Ovary (tissue), 9 donors: ENCODE data around the gene HIPK2. TPM values are rescaled to one million over a fixed set of nuclear protein-coding genes. Genes with fewer than 3 reads are reported as not detected.

Source experiments
- DNase-seq, 5 donors: peaks; one replicate each; pipeline ENCODE4 v3.0.0-alpha.2; 2019 to 2020
- H3K27ac ChIP-seq, 2 donors: fragments of 200-600 bp; one replicate each; pipeline versions ENCODE4 v1.5.1 to v1.8.0; 2019 to 2022
- H3K27me3 ChIP-seq: fragments of 200-600 bp; one replicate; pipeline ENCODE4 v1.8.0; 2022
- H3K36me3 ChIP-seq: fragments of 200-600 bp; sonication (generic); one replicate; pipeline ENCODE4 v1.5.1; 2019
- H3K4me1 ChIP-seq: one replicate; pipeline ENCODE4 v1.8.1; 2013; ENCODE audit warnings: mild to moderate bottlenecking, moderate library complexity; ENCODE audit not compliant: insufficient read depth
- H3K4me3 ChIP-seq: fragments of 200-600 bp; sonication (generic); one replicate; pipeline ENCODE4 v1.5.1; 2017
- H3K9me3 ChIP-seq, 2 donors: fragments of 200-600 bp in 1 of 2; sonication (generic) in 1 of 2; one replicate each; pipeline versions ENCODE4 v1.5.1 to v1.8.1; 2013 to 2019; ENCODE audit warnings: mild to moderate bottlenecking in 1 of 2, moderate library complexity in 1 of 2
- EP300 ChIP-seq: sonication (generic); formaldehyde crosslinking; IDR thresholded peaks from one replicate; pipeline ENCODE4 v1.6.1; 2017; ENCODE audit warnings: antibody characterized with exemption
- POLR2A ChIP-seq: fragments of 450-650 bp; IDR thresholded peaks from one replicate; pipeline ENCODE4 v1.6.1; 2017; ENCODE audit warnings: antibody characterized with exemption, mild to moderate bottlenecking, moderate library complexity
- WGBS, 3 donors: extraction: QIAGEN DNeasy Blood & Tissue Kit in 1 of 3; methylation state at CpG; one replicate each; pipeline versions ENCODE4 v1.1.5 to v1.1.7; 2013 to 2017; 5-methylcytosine and 5-hydroxymethylcytosine counted together
- intact Hi-C, 4 donors: fragments of 100-400 bp; cut with DNase I; formaldehyde crosslinking; loops; one replicate each; pipeline versions ENCODE4 v1.11.0 to v1.15.1; 2022 to 2023
- polyA plus RNA-seq, 2 donors: library from polyadenylated mRNA; stranded (reverse); fragments of 200-250 nt in 1 of 2; fragments of 350-450 nt in 1 of 2; fragmentation: Illumina TruSeq in 1 of 2; extraction: RNeasy Lipid Tissue Mini Kit (QIAGEN cat#74804) in 1 of 2; gene quantifications; one replicate each; pipeline ENCODE4 v1.2.3, GENCODE V29; 2013 to 2014
- total RNA-seq, 7 donors: library from RNA; depleted of rRNA in 2 of 7; stranded (reverse); fragments of >200 nt in 2 of 7; fragmentation: NEBNext Ultra II Directional in 3 of 7; extraction: Animal tissue kit (Norgen Biotek cat#: 25700) in 3 of 7; gene quantifications; one replicate each; pipeline versions ENCODE4 v1.1.0 to v1.2.4, GENCODE V29; 2016 to 2023
- TF ChIP-seq, protein P1 (sequence below), 3 donors: fragments of 450-650 bp in 2 of 3; fragments of 200-600 bp in 1 of 3; IDR thresholded peaks; one replicate each; pipeline versions ENCODE4 v1.5.1 to v1.8.0; 2016 to 2022; ENCODE audit warnings: antibody characterized with exemption in 3 of 3, mild to moderate bottlenecking in 1 of 3
- donor health status: DM: no; HTN: no; CAD: no; lungs with moderate emphysema.
- donor health status: DM: no; HTN: no; CAD: no.
- donor health status: Bipolar disorder and iron deficiency.
- donor health status: DM: yes; HTN: yes; CAD: no.
- donor health status: DM: no; HTN: no; CAD: no.
- donor health status: DM: yes; HTN: yes; CAD: no.

Gene HIPK2
- total and polyA plus RNA-seq, 9 donors, result 7.3 to 38.4 (median 28.1) TPM

DNA sequence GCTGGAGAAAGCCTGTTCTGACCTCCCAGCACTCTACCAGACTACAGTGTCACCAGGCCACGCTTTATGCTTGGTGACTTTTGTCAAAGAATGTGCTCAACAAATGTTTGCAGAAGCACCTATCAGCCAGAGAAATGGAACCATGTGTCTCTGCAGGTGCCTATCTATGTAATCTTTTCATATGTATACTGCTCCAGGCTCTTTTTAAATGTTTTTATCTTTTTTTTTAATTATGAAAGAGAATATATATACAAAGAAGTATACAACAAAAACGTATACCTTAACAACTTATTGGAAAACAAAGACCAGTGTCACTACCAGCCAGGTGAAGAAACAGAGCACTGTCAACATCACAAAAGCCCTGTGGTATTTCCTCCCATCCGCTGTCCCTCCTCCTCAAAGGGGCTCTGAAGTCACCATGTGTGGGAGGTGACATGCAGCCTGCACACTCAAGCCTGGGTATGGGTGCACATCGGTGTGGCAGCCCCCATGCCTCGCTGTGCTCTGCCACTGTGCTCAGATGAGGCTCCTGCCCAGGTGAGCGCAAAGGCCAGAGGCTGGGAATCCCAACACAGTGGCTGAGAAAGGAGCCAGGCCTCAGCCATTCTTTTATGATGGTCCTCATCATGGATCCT is 133.7 kb downstream of the HIPK2 start:
- intact Hi-C loops, result loop anchor here in 1 of 4 donors (10.0 kb wide), 1 partner anchor 131 kb away; the partner anchor contains the start of gene HIPK2

DNA sequence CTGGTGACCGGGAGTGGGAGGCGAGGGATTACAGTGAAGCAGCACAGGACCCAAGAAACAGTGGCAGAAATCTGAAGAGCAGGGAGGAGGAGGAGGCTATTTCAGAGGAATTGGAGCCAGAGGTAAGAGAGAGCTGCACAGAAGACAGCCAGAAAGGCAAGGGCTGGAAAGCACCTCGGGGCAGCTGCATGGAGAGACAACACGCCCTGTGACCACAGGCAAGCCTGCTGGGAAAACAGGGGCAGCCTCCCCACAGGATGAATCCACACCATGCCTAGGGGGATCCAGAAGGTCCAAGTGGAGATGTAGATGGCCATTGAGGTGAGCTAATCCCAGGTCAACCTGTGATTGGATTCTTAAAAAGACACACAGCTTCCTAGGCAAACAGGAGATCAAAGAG is 135.5 kb downstream of the HIPK2 start:
- Histone ChIP-seq H3K27me3 (no peaks in the 10 kb centered on the region), H3K9me3 (no peaks in the 10 kb centered on the region), H3K4me3 (no peak overlapping the region), H3K27ac (no peak overlapping the region), H3K4me1 (peaks cover 1% of the 10 kb centered on the region), H3K36me3 (no peaks in the 10 kb centered on the region)
- DNase-seq, result no peak
- TF ChIP-seq, protein P1, sequence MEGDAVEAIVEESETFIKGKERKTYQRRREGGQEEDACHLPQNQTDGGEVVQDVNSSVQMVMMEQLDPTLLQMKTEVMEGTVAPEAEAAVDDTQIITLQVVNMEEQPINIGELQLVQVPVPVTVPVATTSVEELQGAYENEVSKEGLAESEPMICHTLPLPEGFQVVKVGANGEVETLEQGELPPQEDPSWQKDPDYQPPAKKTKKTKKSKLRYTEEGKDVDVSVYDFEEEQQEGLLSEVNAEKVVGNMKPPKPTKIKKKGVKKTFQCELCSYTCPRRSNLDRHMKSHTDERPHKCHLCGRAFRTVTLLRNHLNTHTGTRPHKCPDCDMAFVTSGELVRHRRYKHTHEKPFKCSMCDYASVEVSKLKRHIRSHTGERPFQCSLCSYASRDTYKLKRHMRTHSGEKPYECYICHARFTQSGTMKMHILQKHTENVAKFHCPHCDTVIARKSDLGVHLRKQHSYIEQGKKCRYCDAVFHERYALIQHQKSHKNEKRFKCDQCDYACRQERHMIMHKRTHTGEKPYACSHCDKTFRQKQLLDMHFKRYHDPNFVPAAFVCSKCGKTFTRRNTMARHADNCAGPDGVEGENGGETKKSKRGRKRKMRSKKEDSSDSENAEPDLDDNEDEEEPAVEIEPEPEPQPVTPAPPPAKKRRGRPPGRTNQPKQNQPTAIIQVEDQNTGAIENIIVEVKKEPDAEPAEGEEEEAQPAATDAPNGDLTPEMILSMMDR (IDR thresholded peaks at IDR 0.05), result no peak
- TF ChIP-seq EP300 (no peak), POLR2A (no peak)
- intact Hi-C loops, result loop anchor here in 1 of 4 donors (10.0 kb wide), 1 partner anchor 133 kb away; the partner anchor contains the start of gene HIPK2
- WGBS, 3 donors, result 81 to 93% (median 90%) methylated on average over 4 of the region's 4 CpGs

More for the DNA sequence above, 133.7 kb downstream of the HIPK2 start:
- H3K4me1 ChIP-seq, result peaks cover 1% of the 10 kb centered on the region
- WGBS, 3 donors, result 85 to 91% (median 91%) methylated on average over 6 of the region's 6 CpGs
- no peak for DNase-seq
- no peak overlapping the region for H3K27ac ChIP-seq
- no peaks in the 10 kb centered on the region for H3K9me3 ChIP-seq
- no peak for TF ChIP-seq EP300
- TF ChIP-seq, protein P1 (IDR thresholded peaks at IDR 0.05), result no peak
- no peak for TF ChIP-seq POLR2A
- H3K27me3 ChIP-seq, result no peaks in the 10 kb centered on the region
- H3K36me3 ChIP-seq, result no peaks in the 10 kb centered on the region
- no peak overlapping the region for H3K4me3 ChIP-seq

DNA sequence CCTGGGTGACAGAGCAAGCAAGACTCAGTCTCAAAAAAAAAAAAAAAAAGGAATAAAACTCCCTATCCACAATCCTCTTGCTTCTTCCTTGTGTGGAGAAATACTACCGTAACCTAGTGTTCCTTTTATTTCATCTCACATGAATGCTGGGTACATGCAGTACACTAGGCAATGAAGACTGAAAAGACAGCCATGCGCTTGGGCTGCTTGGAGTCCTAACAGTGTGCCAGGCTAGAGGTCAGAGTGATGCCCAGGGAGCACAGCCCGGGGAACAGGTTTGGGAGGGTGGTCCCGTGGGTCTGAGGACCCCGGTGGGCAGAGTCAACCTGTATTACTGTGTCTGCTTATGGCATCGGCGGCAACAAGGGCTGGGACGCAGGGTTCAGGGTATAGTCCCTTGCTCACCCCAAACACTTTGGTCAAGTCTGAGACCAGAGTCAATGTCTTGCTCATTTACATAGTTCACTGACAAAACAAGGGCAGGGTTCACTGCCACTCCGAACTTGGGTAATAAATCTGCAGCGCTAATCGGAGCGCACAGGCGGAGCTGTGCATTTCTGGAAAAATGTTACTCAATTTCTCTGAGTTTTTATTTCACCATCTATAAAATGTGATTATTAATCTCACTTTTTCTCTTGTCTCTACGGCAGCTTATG is 136.3 kb downstream of the HIPK2 start:
- TF ChIP-seq POLR2A (no peak), EP300 (no peak)
- TF ChIP-seq, protein P1 (IDR thresholded peaks at IDR 0.05), result no peak
- H3K36me3 ChIP-seq, result no peaks in the 10 kb centered on the region
- H3K9me3 ChIP-seq, result no peaks in the 10 kb centered on the region
- no peak overlapping the region for H3K27ac ChIP-seq
- H3K27me3 ChIP-seq, result no peaks in the 10 kb centered on the region
- no peak for DNase-seq
- intact Hi-C loops, result loop anchor here in 1 of 4 donors (10.0 kb wide), 1 partner anchor 133 kb away; the partner anchor contains the start of gene HIPK2
- no peak overlapping the region for H3K4me3 ChIP-seq
- WGBS, 3 donors, result 89 to 92% (median 90%) methylated on average over 14 of the region's 14 CpGs
- H3K4me1 ChIP-seq, result peaks cover 1% of the 10 kb centered on the region

DNA sequence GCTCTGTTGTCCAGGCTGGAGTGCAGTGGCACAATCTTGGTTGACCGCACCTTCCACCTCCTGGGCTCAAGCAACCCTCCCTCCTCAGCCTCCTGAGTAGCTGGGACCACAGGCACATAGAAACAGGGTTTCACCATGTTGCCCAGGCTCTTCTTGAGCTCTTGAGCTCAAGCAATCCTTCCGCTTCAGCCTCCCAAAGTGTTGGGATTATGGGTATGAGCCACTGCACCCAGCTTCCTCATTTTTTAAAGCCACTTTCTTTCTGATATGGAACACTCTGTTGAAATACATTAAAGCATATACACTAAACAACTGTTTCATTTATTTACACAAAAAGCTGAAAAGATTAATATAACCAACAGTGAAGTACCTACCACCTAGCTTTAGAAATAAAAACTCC is 137.1 kb downstream of the HIPK2 start:
- no peak overlapping the region for H3K4me3 ChIP-seq
- no peak for TF ChIP-seq EP300
- no peak for TF ChIP-seq POLR2A
- TF ChIP-seq, protein P1 (IDR thresholded peaks at IDR 0.05), result no peak
- H3K4me1 ChIP-seq, result no peaks in the 10 kb centered on the region
- no peaks in the 10 kb centered on the region for H3K36me3 ChIP-seq
- H3K27me3 ChIP-seq, result no peaks in the 10 kb centered on the region
- intact Hi-C loops, result loop anchor here in 1 of 4 donors (10.0 kb wide), 1 partner anchor 134 kb away; the partner anchor contains the start of gene HIPK2
- no peaks in the 10 kb centered on the region for H3K9me3 ChIP-seq
- DNase-seq, result no peak
- WGBS, 3 donors, result 96 to 98% (median 96%) methylated on average over 2 of the region's 2 CpGs
- H3K27ac ChIP-seq, result no peak overlapping the region
